ENCODE data around the gene KCNQ2. TPM values are rescaled to one million over a fixed set of nuclear protein-coding genes. Genes with fewer than 3 reads are reported as not detected.

KCNQ2 gene
- polyA plus RNA-seq, 3 donors: not detected

- H3K27ac ChIP-seq (ENCODE audit: low read depth in 1 of 2, low read length in 2 of 2): no peak overlapping the region
- peaks cover 27 to 60% (median 37%) of the 10 kb centered on the region in 3 donors for H3K27me3 Mint-ChIP-seq (ENCODE audit: low read depth in 3 of 3)
- TF ChIP-seq CTCF (IDR thresholded peaks at IDR 0.05): no peak
- no peaks in the 10 kb centered on the region for H3K9me3 ChIP-seq (replicated peaks in 1 of 2; ENCODE audit: control insufficient read depth in 1 of 2, insufficient read depth in 1 of 2, low read length in 2 of 2)
- no peak overlapping the region for H3K4me2 ChIP-seq (replicated peaks; ENCODE audit: extremely low read depth, low read length, poor library complexity, severe bottlenecking)
- no peak overlapping the region for H3K9ac ChIP-seq (ENCODE audit: insufficient read depth, low read length, poor library complexity, severe bottlenecking)
- H3K36me3 Mint-ChIP-seq: no peaks in the 10 kb centered on the region
- DNase-seq: no peak
- no peak overlapping the region for H3K27ac Mint-ChIP-seq
- H3K79me2 ChIP-seq (ENCODE audit: insufficient read depth, low read length): no peaks in the 10 kb centered on the region
- peaks cover 4 to 7% of the 10 kb centered on the region in 2 donors for H3K4me1 ChIP-seq (ENCODE audit: control insufficient read depth in 1 of 2, insufficient read depth in 2 of 2, low read length in 2 of 2)
- peaks cover 4% of the 10 kb centered on the region for H3K4me1 Mint-ChIP-seq
- no peak overlapping the region for H3K4me3 ChIP-seq (replicated peaks in 1 of 3; ENCODE audit: low read depth in 2 of 3, low read length in 3 of 3)
- WGBS (ENCODE audit: insufficient coverage): 71% methylated on average over 4 of the region's 4 CpGs
- H3K4me3 Mint-ChIP-seq: no peak overlapping the region
- no peaks in the 10 kb centered on the region for H4K20me1 ChIP-seq (ENCODE audit: insufficient read depth, low read length)
- intact Hi-C loops (cut with micrococcal nuclease): no loop called here
- H3K9me3 Mint-ChIP-seq: peaks cover 0 to 4% (median 2%) of the 10 kb centered on the region in 7 donors
- H3K27me3 ChIP-seq (ENCODE audit: control insufficient read depth in 2 of 2, insufficient read depth in 2 of 2, low read length in 2 of 2): peaks cover 4 to 30% of the 10 kb centered on the region in 2 donors
- H3K36me3 ChIP-seq (replicated peaks in 1 of 2; ENCODE audit: control insufficient read depth in 1 of 2, insufficient read depth in 2 of 2, low read length in 2 of 2): no peaks in the 10 kb centered on the region
- no peak overlapping the region for H2AFZ ChIP-seq (ENCODE audit: insufficient read depth, low read depth, low read length, poor library complexity, severe bottlenecking)
Measured at GRCh38 chr20:63491635-63492230, 19.3 kb upstream of the KCNQ2 start.

DNA sequence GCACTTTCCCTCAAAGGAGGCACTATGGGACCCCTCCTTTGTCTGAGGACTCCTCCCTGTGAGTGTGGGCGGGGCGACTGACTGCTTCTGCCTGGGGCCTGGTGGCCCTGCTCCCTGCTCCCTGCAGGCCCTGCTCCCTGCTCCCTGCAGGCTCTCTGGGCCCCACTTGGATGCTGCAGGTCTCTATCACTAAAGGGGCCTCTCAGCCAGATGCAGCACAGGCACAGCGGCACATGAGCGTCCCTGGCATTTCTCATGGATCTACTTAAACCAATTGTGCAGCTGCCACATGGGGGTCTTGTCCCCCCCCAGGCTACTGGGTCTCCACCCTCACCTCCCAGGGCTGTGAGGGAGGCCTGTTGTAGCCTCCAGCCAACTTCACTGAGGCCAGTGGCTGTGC is 18.6 kb upstream of the KCNQ2 start:
- Mint-ChIP-seq H3K9me3 (peaks cover 0 to 4% (median 2%) of the 10 kb centered on the region in 7 donors), H3K36me3 (no peaks in the 10 kb centered on the region), H3K4me1 (no peaks in the 10 kb centered on the region), H3K4me3 (no peak overlapping the region), H3K27me3 (ENCODE audit: low read depth in 3 of 3) (peaks cover 20 to 57% (median 33%) of the 10 kb centered on the region in 3 donors), H3K27ac (no peak overlapping the region)
- Histone ChIP-seq H4K20me1 (ENCODE audit: insufficient read depth, low read length) (no peaks in the 10 kb centered on the region), H2AFZ (ENCODE audit: insufficient read depth, low read depth, low read length, poor library complexity, severe bottlenecking) (no peak overlapping the region), H3K27ac (ENCODE audit: low read depth in 1 of 2, low read length in 2 of 2) (no peak overlapping the region), H3K9me3 (replicated peaks in 1 of 2; ENCODE audit: control insufficient read depth in 1 of 2, insufficient read depth in 1 of 2, low read length in 2 of 2) (peaks cover 0 to 3% of the 10 kb centered on the region in 2 donors), H3K36me3 (replicated peaks in 1 of 2; ENCODE audit: control insufficient read depth in 1 of 2, insufficient read depth in 2 of 2, low read length in 2 of 2) (no peaks in the 10 kb centered on the region), H3K27me3 (ENCODE audit: control insufficient read depth in 2 of 2, insufficient read depth in 2 of 2, low read length in 2 of 2) (peaks cover 4 to 25% of the 10 kb centered on the region in 2 donors), H3K9ac (ENCODE audit: insufficient read depth, low read length, poor library complexity, severe bottlenecking) (no peak overlapping the region), H3K79me2 (ENCODE audit: insufficient read depth, low read length) (no peaks in the 10 kb centered on the region), H3K4me2 (replicated peaks; ENCODE audit: extremely low read depth, low read length, poor library complexity, severe bottlenecking) (no peak overlapping the region), H3K4me1 (ENCODE audit: control insufficient read depth in 1 of 2, insufficient read depth in 2 of 2, low read length in 2 of 2) (peaks cover 0 to 3% of the 10 kb centered on the region in 2 donors), H3K4me3 (replicated peaks in 1 of 3; ENCODE audit: low read depth in 2 of 3, low read length in 3 of 3) (no peak overlapping the region)
- WGBS (ENCODE audit: insufficient coverage): 86% methylated on average over 4 of the region's 4 CpGs
- TF ChIP-seq CTCF (IDR thresholded peaks at IDR 0.05): no peak
- DNase-seq: no peak
- intact Hi-C loops (cut with micrococcal nuclease): no loop called here
